ENCODE results near the gene DLG5. TPM values are rescaled to one million over a fixed set of nuclear protein-coding genes. Genes with fewer than 3 reads are reported as not detected.

The DLG5 gene
- total RNA-seq, 1 experiment from 2014 or later, result 81.7 TPM

- intact Hi-C loops (cut with micrococcal nuclease; ENCODE audit: unreplicated experiment), result no loop called here
- CTCF ChIA-PET, result no interaction called here
- Histone ChIP-seq H3K4me1 (replicated peaks; ENCODE audit: insufficient read depth) (peaks cover 50% of the 10 kb centered on the region), H3K36me3 (ENCODE audit: low read depth) (no peaks in the 10 kb centered on the region), H3K79me2 (ENCODE audit: low read depth) (peaks cover 97% of the 10 kb centered on the region), H3K27me3 (ENCODE audit: insufficient read depth, low read depth) (no peaks in the 10 kb centered on the region), H3F3A (ENCODE audit: insufficient read depth, low read depth) (peaks cover 16% of the 10 kb centered on the region; the same call in 1 of the 2 replicates), H3K4me2 (peak overlapping the region; percentile 23; the same call in 1 of the 2 replicates), H3K4me3 (no peak overlapping the region), H3K9me2 (ENCODE audit: insufficient read depth) (no peaks in the 10 kb centered on the region), H4K20me1 (ENCODE audit: insufficient read depth) (peaks cover 14% of the 10 kb centered on the region), H2AFZ (no peak overlapping the region), H3K27ac (0 out of 2 replicates have a peak overlapping the region, but pooled peaks have one; percentile 25), H3K9me3 (ENCODE audit: insufficient read depth, low read depth) (no peaks in the 10 kb centered on the region)
- no TSS peak for BruUV-seq (replicated peaks)
- TF ChIP-seq, protein P1, sequence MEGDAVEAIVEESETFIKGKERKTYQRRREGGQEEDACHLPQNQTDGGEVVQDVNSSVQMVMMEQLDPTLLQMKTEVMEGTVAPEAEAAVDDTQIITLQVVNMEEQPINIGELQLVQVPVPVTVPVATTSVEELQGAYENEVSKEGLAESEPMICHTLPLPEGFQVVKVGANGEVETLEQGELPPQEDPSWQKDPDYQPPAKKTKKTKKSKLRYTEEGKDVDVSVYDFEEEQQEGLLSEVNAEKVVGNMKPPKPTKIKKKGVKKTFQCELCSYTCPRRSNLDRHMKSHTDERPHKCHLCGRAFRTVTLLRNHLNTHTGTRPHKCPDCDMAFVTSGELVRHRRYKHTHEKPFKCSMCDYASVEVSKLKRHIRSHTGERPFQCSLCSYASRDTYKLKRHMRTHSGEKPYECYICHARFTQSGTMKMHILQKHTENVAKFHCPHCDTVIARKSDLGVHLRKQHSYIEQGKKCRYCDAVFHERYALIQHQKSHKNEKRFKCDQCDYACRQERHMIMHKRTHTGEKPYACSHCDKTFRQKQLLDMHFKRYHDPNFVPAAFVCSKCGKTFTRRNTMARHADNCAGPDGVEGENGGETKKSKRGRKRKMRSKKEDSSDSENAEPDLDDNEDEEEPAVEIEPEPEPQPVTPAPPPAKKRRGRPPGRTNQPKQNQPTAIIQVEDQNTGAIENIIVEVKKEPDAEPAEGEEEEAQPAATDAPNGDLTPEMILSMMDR (conservative IDR thresholded peaks at IDR 0.05), result no peak
- TF ChIP-seq EZH2 (IDR thresholded peaks at IDR 0.05; ENCODE audit: low read depth), result no peak
- POLR2A ChIA-PET (ENCODE audit: unreplicated experiment), result no interaction called here
- DNase-seq, result peak; percentile 50 to 73
These were observed 6.8 kb downstream of the DLG5 start for GRCh38 chr10:77919713-77920108.

DNA sequence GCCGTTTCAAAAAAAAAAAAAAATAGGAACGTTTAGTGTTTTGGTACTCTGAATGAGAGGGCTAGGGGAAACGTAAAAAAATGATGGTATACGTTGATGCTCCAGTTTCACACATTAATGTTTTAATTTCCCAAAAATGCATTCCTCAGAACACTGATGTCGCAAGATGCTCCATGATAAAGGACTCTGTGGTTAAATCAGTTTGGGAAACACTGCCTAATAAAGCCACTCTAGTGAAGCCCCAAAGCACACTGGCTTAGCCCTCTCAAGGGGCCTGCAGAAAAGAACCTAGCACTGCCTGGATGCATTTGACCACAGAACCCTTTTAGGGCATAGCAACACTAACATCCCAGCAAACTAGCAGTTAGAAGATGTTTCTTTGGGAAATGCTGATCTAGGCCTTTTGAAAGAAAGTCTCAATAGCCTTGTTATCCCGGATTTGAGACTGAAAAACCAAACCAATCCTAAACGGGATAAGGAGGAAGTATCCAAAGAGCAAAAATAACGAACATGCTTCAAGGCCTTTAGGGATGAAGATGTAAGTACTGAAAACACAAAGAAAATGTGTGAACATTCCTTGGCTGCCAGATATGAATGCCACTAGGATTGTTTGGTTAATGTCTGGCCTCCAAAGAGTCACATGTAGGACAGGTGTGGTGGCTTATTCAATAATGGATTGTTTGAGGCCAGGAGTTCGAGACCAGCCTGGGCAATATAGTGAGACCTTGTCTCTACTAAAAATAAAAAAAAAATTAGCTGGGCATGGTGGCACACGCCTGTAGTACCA lies 11.0 kb downstream of the DLG5 start:
- no TSS peak for BruUV-seq (replicated peaks)

GRCh38 chr10:77913090-77913489 lies 13.5 kb downstream of the DLG5 start:
- H3K79me2 ChIP-seq (ENCODE audit: low read depth), result peaks cover 91% of the 10 kb centered on the region
- no peak for TF ChIP-seq EZH2 (IDR thresholded peaks at IDR 0.05; ENCODE audit: low read depth)
- TF ChIP-seq, protein P1 (conservative IDR thresholded peaks at IDR 0.05), result no peak
- H3K27me3 ChIP-seq (ENCODE audit: insufficient read depth, low read depth), result no peaks in the 10 kb centered on the region
- H3K4me3 ChIP-seq, result no peak overlapping the region
- H4K20me1 ChIP-seq (ENCODE audit: insufficient read depth), result no peaks in the 10 kb centered on the region
- H3K27ac ChIP-seq, result no peak overlapping the region
- H3K4me2 ChIP-seq, result no peak overlapping the region
- CTCF ChIA-PET, result no interaction called here
- no TSS peak for BruUV-seq (replicated peaks)
- DNase-seq, result no peak
- no peaks in the 10 kb centered on the region for H3K9me3 ChIP-seq (ENCODE audit: insufficient read depth, low read depth)
- peaks cover 27% of the 10 kb centered on the region for H3K4me1 ChIP-seq (replicated peaks; ENCODE audit: insufficient read depth)
- H2AFZ ChIP-seq, result no peak overlapping the region
- H3F3A ChIP-seq (ENCODE audit: insufficient read depth, low read depth), result peaks cover 25% of the 10 kb centered on the region; the same call in 1 of the 2 replicates
- POLR2A ChIA-PET (ENCODE audit: unreplicated experiment), result interaction anchor here (0.6 kb wide), 1 partner anchor 112 kb away, joined by 5 read pairs; no protein-coding TSS in a partner anchor
- intact Hi-C loops (cut with micrococcal nuclease; ENCODE audit: unreplicated experiment), result loop anchor here (5.0 kb wide), 2 partner anchors 66 to 114 kb away; partner anchors contain the start of gene POLR3A
- no peaks in the 10 kb centered on the region for H3K36me3 ChIP-seq (ENCODE audit: low read depth)
- no peaks in the 10 kb centered on the region for H3K9me2 ChIP-seq (ENCODE audit: insufficient read depth)

More for the DNA sequence above, 11.0 kb downstream of the DLG5 start:
- no peaks in the 10 kb centered on the region for H4K20me1 ChIP-seq (ENCODE audit: insufficient read depth)
- no peaks in the 10 kb centered on the region for H3K9me3 ChIP-seq (ENCODE audit: insufficient read depth, low read depth)
- H3K9me2 ChIP-seq (ENCODE audit: insufficient read depth), result no peaks in the 10 kb centered on the region
- no peak for DNase-seq
- ChIA-PET CTCF (no interaction called here), POLR2A (ENCODE audit: unreplicated experiment) (no interaction called here)
- intact Hi-C loops (cut with micrococcal nuclease; ENCODE audit: unreplicated experiment), result no loop called here
- H3K36me3 ChIP-seq (ENCODE audit: low read depth), result no peaks in the 10 kb centered on the region
- H3F3A ChIP-seq (ENCODE audit: insufficient read depth, low read depth), result peaks cover 29% of the 10 kb centered on the region; the same call in 1 of the 2 replicates
- no peak for TF ChIP-seq EZH2 (IDR thresholded peaks at IDR 0.05; ENCODE audit: low read depth)
- TF ChIP-seq, protein P1 (conservative IDR thresholded peaks at IDR 0.05), result no peak
- H2AFZ ChIP-seq, result no peak overlapping the region
- peaks cover 27% of the 10 kb centered on the region for H3K4me1 ChIP-seq (replicated peaks; ENCODE audit: insufficient read depth)
- H3K27ac ChIP-seq, result no peak overlapping the region
- H3K4me3 ChIP-seq, result no peak overlapping the region
- H3K79me2 ChIP-seq (ENCODE audit: low read depth), result peaks cover 90% of the 10 kb centered on the region
- H3K27me3 ChIP-seq (ENCODE audit: insufficient read depth, low read depth), result no peaks in the 10 kb centered on the region
- H3K4me2 ChIP-seq, result no peak overlapping the region

Data from PC-9 (cell line).